Right lobe of liver (tissue), 4 donors: ENCODE data around the gene CSH2.

Source experiments
- POLR2A ChIP-seq: fragments of 450-650 bp; IDR thresholded peaks from one replicate; pipeline ENCODE4 v1.6.1; 2017; ENCODE audit warnings: antibody characterized with exemption, mild to moderate bottlenecking
- TF ChIP-seq, protein P1 (sequence below), 4 donors: fragments of 200-600 bp in 3 of 4; fragments of 450-650 bp in 1 of 4; IDR thresholded peaks; one replicate each; pipeline versions ENCODE4 v1.5.1 to v1.8.0; 2016 to 2022; ENCODE audit warnings: antibody characterized with exemption in 4 of 4, mild to moderate bottlenecking in 2 of 4
- donor health status: DM: no; HTN: no; CAD: no.
- donor health status: DM: no; HTN: no; CAD: no.
- donor health status: DM: no; HTN: yes; CAD: no.

DNA sequence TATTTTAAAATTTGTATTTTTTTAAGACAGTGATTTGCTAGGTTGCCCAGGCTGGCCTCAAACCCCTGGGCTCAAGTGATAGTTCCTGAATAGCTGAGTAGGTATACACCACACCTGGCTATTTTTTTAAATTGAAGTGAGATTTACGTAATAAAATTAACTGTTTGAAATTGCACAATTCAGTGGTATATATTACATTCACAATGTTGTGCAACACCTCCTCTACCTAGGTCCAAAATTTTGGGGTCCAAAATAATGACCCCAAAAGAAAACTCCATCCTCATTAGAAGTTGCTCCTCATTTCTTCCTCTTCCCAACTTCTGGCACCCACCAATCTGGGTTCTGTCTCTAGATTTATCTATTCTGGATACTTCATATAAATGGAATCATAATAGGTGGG, 28.0 kb downstream of the CSH2 start:
- TF ChIP-seq, protein P1, sequence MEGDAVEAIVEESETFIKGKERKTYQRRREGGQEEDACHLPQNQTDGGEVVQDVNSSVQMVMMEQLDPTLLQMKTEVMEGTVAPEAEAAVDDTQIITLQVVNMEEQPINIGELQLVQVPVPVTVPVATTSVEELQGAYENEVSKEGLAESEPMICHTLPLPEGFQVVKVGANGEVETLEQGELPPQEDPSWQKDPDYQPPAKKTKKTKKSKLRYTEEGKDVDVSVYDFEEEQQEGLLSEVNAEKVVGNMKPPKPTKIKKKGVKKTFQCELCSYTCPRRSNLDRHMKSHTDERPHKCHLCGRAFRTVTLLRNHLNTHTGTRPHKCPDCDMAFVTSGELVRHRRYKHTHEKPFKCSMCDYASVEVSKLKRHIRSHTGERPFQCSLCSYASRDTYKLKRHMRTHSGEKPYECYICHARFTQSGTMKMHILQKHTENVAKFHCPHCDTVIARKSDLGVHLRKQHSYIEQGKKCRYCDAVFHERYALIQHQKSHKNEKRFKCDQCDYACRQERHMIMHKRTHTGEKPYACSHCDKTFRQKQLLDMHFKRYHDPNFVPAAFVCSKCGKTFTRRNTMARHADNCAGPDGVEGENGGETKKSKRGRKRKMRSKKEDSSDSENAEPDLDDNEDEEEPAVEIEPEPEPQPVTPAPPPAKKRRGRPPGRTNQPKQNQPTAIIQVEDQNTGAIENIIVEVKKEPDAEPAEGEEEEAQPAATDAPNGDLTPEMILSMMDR (IDR thresholded peaks at IDR 0.05) = no peak
- TF ChIP-seq POLR2A = no peak
